H9 (cell line): Measurements from ENCODE around the gene PIEZO2. TPM values are rescaled to one million over a fixed set of nuclear protein-coding genes. Genes with fewer than 3 reads are reported as not detected.

Experiments used
- DNase-seq: peaks from one replicate; pipeline ENCODE4 v3.0.0-alpha.2; 2017
- H2AFZ ChIP-seq: one replicate; pipeline ENCODE4 v1.6.1; 2013; ENCODE audit warnings: mild to moderate bottlenecking, low read length, control low read depth, moderate library complexity
- H2AK5ac ChIP-seq: 2 replicates; pipeline ENCODE4 v1.6.1; 2013; ENCODE audit warnings: low read length, control low read depth, mixed read lengths; ENCODE audit not compliant: insufficient read length
- H2BK120ac ChIP-seq: one replicate; pipeline ENCODE4 v1.6.1; 2013; ENCODE audit warnings: low read depth, mild to moderate bottlenecking, low read length, control low read depth, inconsistent platforms; ENCODE audit not compliant: poor library complexity, severe bottlenecking
- H2BK12ac ChIP-seq: 2 replicates; pipeline ENCODE4 v1.6.1; 2013; ENCODE audit warnings: low read length, control low read depth, mixed read lengths, low read depth; ENCODE audit not compliant: insufficient read length
- H2BK15ac ChIP-seq: 2 replicates; pipeline ENCODE4 v1.6.1; 2013; ENCODE audit warnings: low read depth, low read length, control low read depth
- H2BK20ac ChIP-seq: one replicate; pipeline ENCODE4 v1.6.1; 2013; ENCODE audit warnings: low read depth, mild to moderate bottlenecking, low read length, control low read depth, inconsistent platforms; ENCODE audit not compliant: poor library complexity, severe bottlenecking
- H2BK5ac ChIP-seq: 2 replicates; pipeline ENCODE4 v1.6.1; 2013; ENCODE audit warnings: low read length, control low read depth, mixed read lengths; ENCODE audit not compliant: insufficient read length
- H3K14ac ChIP-seq: 2 replicates; pipeline ENCODE4 v1.6.1; 2013; ENCODE audit warnings: low read length, control low read depth; ENCODE audit not compliant: insufficient read depth
- H3K18ac ChIP-seq: 2 replicates; pipeline ENCODE4 v1.6.1; 2013; ENCODE audit warnings: low read depth, mild to moderate bottlenecking, mixed read lengths, low read length, control low read depth; ENCODE audit not compliant: insufficient read length
- H3K23ac ChIP-seq: 2 replicates; pipeline ENCODE4 v1.6.1; 2013; ENCODE audit warnings: low read length, control low read depth, mixed read lengths, low read depth; ENCODE audit not compliant: insufficient read length
- H3K23me2 ChIP-seq: 2 replicates; pipeline ENCODE4 v1.6.1; 2013; ENCODE audit warnings: low read depth, mild to moderate bottlenecking, mixed read lengths, low read length, control low read depth; ENCODE audit not compliant: insufficient read length, poor library complexity, severe bottlenecking
- H3K27ac ChIP-seq: 2 replicates; pipeline ENCODE4 v1.5.1; 2013; ENCODE audit warnings: low read length, control low read depth, mixed read lengths, low read depth; ENCODE audit not compliant: insufficient read length
- H3K27me3 ChIP-seq: 2 replicates; pipeline ENCODE4 v1.6.1; 2013; ENCODE audit warnings: low read length, control low read depth, inconsistent platforms; ENCODE audit not compliant: insufficient read depth
- H3K4ac ChIP-seq: 2 replicates; pipeline ENCODE4 v1.6.1; 2013; ENCODE audit warnings: low read depth, mild to moderate bottlenecking, control low read depth, inconsistent platforms, low read length, moderate library complexity
- H3K4me1 ChIP-seq: 2 replicates; pipeline ENCODE4 v1.6.1; 2013; ENCODE audit warnings: low read length, control low read depth, inconsistent platforms; ENCODE audit not compliant: insufficient read depth
- H3K4me2 ChIP-seq: 2 replicates; pipeline ENCODE4 v1.6.1; 2013; ENCODE audit warnings: low read length, control low read depth, mixed read lengths; ENCODE audit not compliant: insufficient read length, insufficient read depth
- H3K56ac ChIP-seq: 2 replicates; pipeline ENCODE4 v1.6.1; 2013; ENCODE audit warnings: low read depth, mild to moderate bottlenecking, mixed read lengths, low read length, control low read depth; ENCODE audit not compliant: insufficient read length
- H3K79me1 ChIP-seq: 2 replicates; pipeline ENCODE4 v1.6.1; 2013; ENCODE audit warnings: low read depth, mild to moderate bottlenecking, moderate library complexity, low read length, control low read depth, inconsistent platforms; ENCODE audit not compliant: insufficient read depth, poor library complexity, severe bottlenecking
- H3K79me2 ChIP-seq: 2 replicates; pipeline ENCODE4 v1.6.1; 2013; ENCODE audit warnings: low read length, control low read depth, inconsistent platforms; ENCODE audit not compliant: insufficient read depth
- H3K9ac ChIP-seq: 2 replicates; pipeline ENCODE4 v1.6.1; 2013; ENCODE audit warnings: low read length, control low read depth, mixed read lengths; ENCODE audit not compliant: insufficient read length; ENCODE audit errors: extremely low read depth
- H3K9me3 ChIP-seq: one replicate; pipeline ENCODE4 v1.6.1; 2013; ENCODE audit warnings: low read depth, low read length, inconsistent platforms; ENCODE audit not compliant: control insufficient read depth
- H3T11ph ChIP-seq: one replicate; pipeline ENCODE4 v1.6.1; 2013; ENCODE audit warnings: mild to moderate bottlenecking, low read length, control low read depth, inconsistent platforms
- H4K20me1 ChIP-seq: one replicate; pipeline ENCODE4 v1.6.1; 2013; ENCODE audit not compliant: control insufficient read depth, insufficient read length, insufficient read depth
- H4K5ac ChIP-seq: 2 replicates; pipeline ENCODE4 v1.6.1; 2013; ENCODE audit warnings: low read depth, mild to moderate bottlenecking, mixed read lengths, low read length, control low read depth; ENCODE audit not compliant: insufficient read length
- H4K8ac ChIP-seq: replicated peaks from 2 replicates; pipeline ENCODE4 v1.6.1; 2013; ENCODE audit warnings: low read length, control low read depth, mixed read lengths, low read depth; ENCODE audit not compliant: insufficient read length
- H4K91ac ChIP-seq: 2 replicates; pipeline ENCODE4 v1.6.1; 2013; ENCODE audit warnings: low read depth, mild to moderate bottlenecking, moderate library complexity, mixed read lengths, low read length, control low read depth; ENCODE audit not compliant: insufficient read length
- H3K27ac Mint-ChIP-seq, 3 experiments: 2 replicates in 2 of 3; 3 replicates in 1 of 3; pipeline ENCODE4 v1.8.0; 2020 to 2021; ENCODE audit warnings: mixed read lengths in 3 of 3, mild to moderate bottlenecking in 1 of 3, moderate library complexity in 1 of 3
- H3K27me3 Mint-ChIP-seq: 2 replicates; pipeline ENCODE4 v1.8.0; 2021; ENCODE audit warnings: low read depth, mild to moderate bottlenecking, moderate library complexity, mixed read lengths
- H3K36me3 Mint-ChIP-seq, 3 experiments: 2 replicates in 2 of 3; 3 replicates in 1 of 3; pipeline ENCODE4 v1.8.0; 2020 to 2021; ENCODE audit warnings: low read depth in 3 of 3, mixed read lengths in 3 of 3; ENCODE audit not compliant: insufficient read depth in 1 of 3
- H3K4me1 Mint-ChIP-seq, 2 experiments: 2 replicates each; pipeline ENCODE4 v1.8.0; 2020; ENCODE audit warnings: mixed read lengths in 2 of 2
- H3K4me3 Mint-ChIP-seq, 2 experiments: 2 replicates in 1 of 2; 3 replicates in 1 of 2; pipeline ENCODE4 v1.8.0; 2020 to 2021; ENCODE audit warnings: mild to moderate bottlenecking in 2 of 2, mixed read lengths in 2 of 2, moderate library complexity in 1 of 2
- H3K9me3 Mint-ChIP-seq, 2 experiments: 2 replicates in 1 of 2; 3 replicates in 1 of 2; pipeline ENCODE4 v1.8.0; 2020; ENCODE audit warnings: mild to moderate bottlenecking in 2 of 2, mixed read lengths in 2 of 2, moderate library complexity in 1 of 2
- CTCF ChIP-seq: fragments of 200-600 bp; sonication (generic); conservative IDR thresholded peaks from 3 replicates; pipeline ENCODE4 v1.8.0; 2021; ENCODE audit warnings: antibody characterized with exemption, mild to moderate bottlenecking
- WGBS: extraction: QIAGEN DNeasy Blood & Tissue Kit; methylation state at CpG from one replicate; pipeline ENCODE4 v1.1.7; 2013; ENCODE audit warnings: missing lambda C conversion rate, low lambda C conversion rate, mixed read lengths; ENCODE audit not compliant: insufficient read length; ENCODE audit errors: extremely low coverage; 5-methylcytosine and 5-hydroxymethylcytosine counted together
- total RNA-seq: library from RNA; stranded (reverse); gene quantifications from 2 replicates; pipeline ENCODE4 v1.2.1, GENCODE V29; 2021

Gene PIEZO2
- total RNA-seq, 1 experiment from 2014 or later, result 3.9 TPM

DNA sequence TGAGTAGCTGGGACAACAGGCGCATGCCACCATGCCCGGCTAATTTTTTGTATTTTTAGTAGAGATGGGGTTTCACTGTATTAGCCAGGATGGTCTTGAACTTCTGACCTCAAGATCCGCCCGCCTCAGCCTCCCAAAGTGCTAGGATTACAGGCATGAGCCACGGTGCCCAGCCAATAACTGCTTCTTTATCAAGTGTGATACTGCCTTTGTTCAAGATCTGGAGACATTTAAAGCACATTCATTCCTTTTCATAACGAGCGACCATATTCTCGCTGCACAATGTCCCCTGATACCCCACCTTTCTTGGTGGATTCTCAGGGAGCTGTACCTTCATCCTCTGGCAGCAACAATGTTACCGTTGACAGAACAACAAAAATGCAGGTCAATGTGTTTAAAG lies 75.4 kb downstream of the PIEZO2 start:
- TF ChIP-seq CTCF, result no peak
- Mint-ChIP-seq H3K4me1 (no peaks in the 10 kb centered on the region), H3K9me3 (no peaks in the 10 kb centered on the region), H3K27me3 (no peaks in the 10 kb centered on the region; the same call in 1 of the 2 replicates), H3K27ac (no peak overlapping the region), H3K4me3 (no peak overlapping the region), H3K36me3 (no peaks in the 10 kb centered on the region)
- H2BK12ac ChIP-seq, result no peak overlapping the region
- H3K23ac ChIP-seq, result no peak overlapping the region
- H3K14ac ChIP-seq, result no peak overlapping the region
- H3K23me2 ChIP-seq, result no peaks in the 10 kb centered on the region
- no peak overlapping the region for H3K4me2 ChIP-seq
- no peak overlapping the region for H3K56ac ChIP-seq
- no peak overlapping the region for H2BK15ac ChIP-seq
- no peaks in the 10 kb centered on the region for H4K20me1 ChIP-seq
- no peak overlapping the region for H3K4ac ChIP-seq
- H3K79me1 ChIP-seq, result no peaks in the 10 kb centered on the region
- no peak overlapping the region for H3K18ac ChIP-seq
- no peak overlapping the region for H4K91ac ChIP-seq
- H2BK5ac ChIP-seq, result no peak overlapping the region
- H3K27ac ChIP-seq, result no peak overlapping the region
- no peaks in the 10 kb centered on the region for H3K79me2 ChIP-seq
- no peak overlapping the region for H2AFZ ChIP-seq
- H3T11ph ChIP-seq, result no peak overlapping the region
- no peak overlapping the region for H2BK20ac ChIP-seq
- H3K27me3 ChIP-seq, result no peaks in the 10 kb centered on the region
- H2BK120ac ChIP-seq, result no peak overlapping the region
- no peak overlapping the region for H4K5ac ChIP-seq
- H3K9ac ChIP-seq, result no peak overlapping the region
- no CpG with 5 or more reads among the region's 9 CpGs for WGBS
- no peak overlapping the region for H2AK5ac ChIP-seq
- H3K4me1 ChIP-seq, result no peaks in the 10 kb centered on the region
- H4K8ac ChIP-seq, result no peak overlapping the region
- DNase-seq, result no peak
- H3K9me3 ChIP-seq, result no peaks in the 10 kb centered on the region
